A549 (cell line): ENCODE results near the gene CYSRT1.

Experiments used
- CBX2 ChIP-seq: fragments of 200-600 bp; sonication (generic); IDR thresholded peaks from 2 replicates; pipeline ENCODE4 v1.6.1; 2016; ENCODE audit warnings: low read depth, mild to moderate bottlenecking, borderline replicate concordance
- POLR2A ChIP-seq: IDR thresholded peaks from 2 replicates; pipeline ENCODE4 v1.6.1; 2012; ENCODE audit warnings: mild to moderate bottlenecking, low read length
- RFX5 ChIP-seq: fragments of 450-650 bp; IDR thresholded peaks from 2 replicates; pipeline ENCODE4 v1.7.1; 2014; ENCODE audit warnings: antibody characterized with exemption, mild to moderate bottlenecking, moderate library complexity
- TF ChIP-seq, protein P1 (sequence below): fragments of >200 bp; sonication (Bioruptor Twin); formaldehyde crosslinking; IDR thresholded peaks from 3 replicates; pipeline ENCODE4 v1.5.1; 2016

DNA sequence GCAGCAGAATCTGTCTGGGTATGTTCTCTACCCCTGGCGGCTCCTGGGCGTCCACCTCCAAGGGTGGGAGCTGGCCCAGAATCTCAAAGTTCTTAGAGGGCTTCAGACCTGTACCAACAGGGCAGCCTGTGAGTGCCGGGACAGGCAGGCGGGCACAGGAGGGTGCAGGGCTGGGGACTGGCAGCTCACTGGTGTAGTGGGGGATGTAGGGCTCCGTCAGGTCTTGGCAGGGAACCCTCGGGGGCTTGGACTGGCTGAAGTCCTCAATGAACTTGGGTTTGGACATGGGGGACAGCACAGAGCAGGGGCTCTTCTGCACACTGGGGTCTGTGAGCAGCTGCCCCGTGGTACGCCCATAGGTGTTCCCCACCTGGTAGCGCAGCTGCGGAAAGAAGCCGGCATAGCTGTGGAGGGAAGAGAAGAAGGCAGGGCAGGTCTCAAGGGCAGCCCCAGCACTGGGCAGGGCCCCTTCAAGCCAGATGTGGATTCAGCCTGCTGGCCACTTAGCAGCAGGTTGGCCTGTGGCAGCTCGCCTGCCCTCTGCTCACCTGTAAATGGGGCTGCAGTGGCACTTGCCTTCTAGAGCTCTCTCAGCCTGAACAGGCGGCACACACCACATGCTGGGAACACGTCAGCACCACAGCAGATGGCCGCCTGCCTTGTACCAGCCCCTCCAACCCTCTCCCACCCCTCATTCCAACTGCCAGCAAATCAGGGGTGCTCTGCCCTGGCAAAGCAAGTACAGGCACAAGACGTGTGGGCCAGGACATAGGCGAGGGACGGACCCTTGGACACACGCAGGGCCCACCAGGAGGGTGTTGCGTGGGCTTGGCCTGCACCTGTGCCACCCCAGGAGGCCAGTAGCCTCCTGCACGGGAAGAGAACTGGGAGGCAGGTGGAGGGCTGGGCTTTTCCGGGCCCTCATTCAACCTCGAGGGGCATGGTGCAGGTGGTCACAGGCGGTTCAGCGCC lies 20.8 kb downstream of the CYSRT1 start:
- TF ChIP-seq RFX5 = no peak
- TF ChIP-seq, protein P1, sequence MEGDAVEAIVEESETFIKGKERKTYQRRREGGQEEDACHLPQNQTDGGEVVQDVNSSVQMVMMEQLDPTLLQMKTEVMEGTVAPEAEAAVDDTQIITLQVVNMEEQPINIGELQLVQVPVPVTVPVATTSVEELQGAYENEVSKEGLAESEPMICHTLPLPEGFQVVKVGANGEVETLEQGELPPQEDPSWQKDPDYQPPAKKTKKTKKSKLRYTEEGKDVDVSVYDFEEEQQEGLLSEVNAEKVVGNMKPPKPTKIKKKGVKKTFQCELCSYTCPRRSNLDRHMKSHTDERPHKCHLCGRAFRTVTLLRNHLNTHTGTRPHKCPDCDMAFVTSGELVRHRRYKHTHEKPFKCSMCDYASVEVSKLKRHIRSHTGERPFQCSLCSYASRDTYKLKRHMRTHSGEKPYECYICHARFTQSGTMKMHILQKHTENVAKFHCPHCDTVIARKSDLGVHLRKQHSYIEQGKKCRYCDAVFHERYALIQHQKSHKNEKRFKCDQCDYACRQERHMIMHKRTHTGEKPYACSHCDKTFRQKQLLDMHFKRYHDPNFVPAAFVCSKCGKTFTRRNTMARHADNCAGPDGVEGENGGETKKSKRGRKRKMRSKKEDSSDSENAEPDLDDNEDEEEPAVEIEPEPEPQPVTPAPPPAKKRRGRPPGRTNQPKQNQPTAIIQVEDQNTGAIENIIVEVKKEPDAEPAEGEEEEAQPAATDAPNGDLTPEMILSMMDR = no peak
- no peak for TF ChIP-seq POLR2A
- TF ChIP-seq CBX2 = no peak
